SK-N-SH (cell line): Measurements from ENCODE around the gene STK39. TPM values are rescaled to one million over a fixed set of nuclear protein-coding genes. Genes with fewer than 3 reads are reported as not detected.

ENCODE experiments used
- CTCF ChIA-PET: fragments of 300-600, 350-600 bp; formaldehyde crosslinking; extraction: SDS; loops from one replicate; lab custom pipeline; 2021; lab: Yijun Ruan, JAX
- POLR2A ChIA-PET: fragments of 350-600 bp; sonication (Branson Sonifier 250); formaldehyde crosslinking; extraction: SDS; loops from one replicate; lab custom pipeline; 2020; ENCODE audit warnings: antibody characterized with exemption, inconsistent platforms; lab: Yijun Ruan, JAX
- DNase-seq: peaks from one replicate; pipeline ENCODE4 v3.0.0; 2012
- H2AFZ ChIP-seq: fragments of 200-600 bp; sonication (generic); 2 replicates; pipeline ENCODE4 v1.8.1; 2016; ENCODE audit warnings: antibody characterized with exemption, mild to moderate bottlenecking, low read depth
- H3F3A ChIP-seq: fragments of 200-600 bp; sonication (generic); replicated peaks from 2 replicates; pipeline ENCODE3; 2016; ENCODE audit warnings: antibody characterized with exemption, mild to moderate bottlenecking; ENCODE audit not compliant: insufficient read depth
- H3K27ac ChIP-seq, 2 experiments: fragments of 200-500 bp in 1 of 2; fragments of 200-600 bp in 1 of 2; sonication (Bioruptor generic) in 1 of 2; sonication (generic), shearing (Covaris generic) in 1 of 2; 2 replicates each; pipeline versions ENCODE4 v1.5.1 to v1.6.1; 2014 to 2016; ENCODE audit warnings: low read depth in 2 of 2, inconsistent platforms in 1 of 2, low read length in 1 of 2, mild to moderate bottlenecking in 1 of 2, mixed read lengths in 1 of 2
- H3K27me3 ChIP-seq: fragments of 200-600 bp; sonication (generic), shearing (Covaris generic); 2 replicates; pipeline ENCODE4 v1.6.1; 2016; ENCODE audit warnings: mixed run types; ENCODE audit not compliant: insufficient read depth
- H3K36me3 ChIP-seq, 2 experiments: fragments of 200-500 bp in 1 of 2; fragments of 200-600 bp in 1 of 2; sonication (Bioruptor generic) in 1 of 2; sonication (generic) in 1 of 2; replicated peaks in 1 of 2; 2 replicates each; pipeline versions ENCODE3 to v1.5.1; 2014 to 2016; ENCODE audit warnings: low read length in 1 of 2, mild to moderate bottlenecking in 1 of 2; ENCODE audit not compliant: insufficient read depth in 2 of 2, control insufficient read depth in 1 of 2
- H3K4me1 ChIP-seq, 2 experiments: fragments of 200-500 bp in 1 of 2; fragments of 200-600 bp in 1 of 2; sonication (Bioruptor generic) in 1 of 2; sonication (generic), shearing (Covaris generic) in 1 of 2; 2 replicates each; pipeline versions ENCODE4 v1.5.1 to v1.6.1; 2014 to 2016; ENCODE audit warnings: low read depth in 1 of 2, low read length in 1 of 2, mixed run types in 1 of 2; ENCODE audit not compliant: insufficient read depth in 2 of 2, control insufficient read depth in 1 of 2
- H3K4me2 ChIP-seq: fragments of 200-600 bp; sonication (generic), shearing (Covaris generic); 2 replicates; pipeline ENCODE4 v1.6.1; 2017; ENCODE audit warnings: mixed run types
- H3K4me3 ChIP-seq, 2 experiments: fragments of 200-500 bp in 1 of 2; fragments of 200-600 bp in 1 of 2; sonication (Bioruptor generic) in 1 of 2; sonication (generic), shearing (Covaris generic) in 1 of 2; 2 replicates each; pipeline versions ENCODE4 v1.5.1 to v1.8.1; 2014 to 2016; ENCODE audit warnings: low read depth in 2 of 2, inconsistent platforms in 1 of 2, low read length in 1 of 2, mild to moderate bottlenecking in 1 of 2, mixed read lengths in 1 of 2, moderate library complexity in 1 of 2
- H3K79me2 ChIP-seq: fragments of 200-600 bp; sonication (generic); 2 replicates; pipeline ENCODE4 v1.8.1; 2017; ENCODE audit warnings: mild to moderate bottlenecking; ENCODE audit not compliant: insufficient read depth
- H3K9ac ChIP-seq: fragments of 200-600 bp; sonication (generic); 2 replicates; pipeline ENCODE4 v1.6.1; 2017; ENCODE audit warnings: mixed run types
- H3K9me2 ChIP-seq: fragments of 200-600 bp; sonication (generic); 2 replicates; pipeline ENCODE4 v1.6.1; 2017; ENCODE audit warnings: mixed run types
- H3K9me3 ChIP-seq: fragments of 200-600 bp; sonication (generic); 2 replicates; pipeline ENCODE4 v1.6.1; 2017; ENCODE audit warnings: mixed run types, mild to moderate bottlenecking, moderate library complexity
- H4K20me1 ChIP-seq: fragments of 200-600 bp; sonication (generic); 2 replicates; pipeline ENCODE4 v1.6.1; 2017; ENCODE audit warnings: mild to moderate bottlenecking, mixed run types; ENCODE audit not compliant: insufficient read depth
- ELF1 ChIP-seq: IDR thresholded peaks from 2 replicates; pipeline ENCODE4 v1.4.0; 2012
- EZH2phosphoT487 ChIP-seq: fragments of 200-600 bp; sonication (generic); IDR thresholded peaks from 2 replicates; pipeline ENCODE4 v1.6.1; 2017; ENCODE audit warnings: low read depth, mixed run types, mild to moderate bottlenecking, antibody characterized with exemption, moderate library complexity, borderline replicate concordance
- FOSL2 ChIP-seq: IDR thresholded peaks from 2 replicates; pipeline ENCODE4 v1.4.0; 2012; ENCODE audit warnings: low read depth, mild to moderate bottlenecking, moderate library complexity, borderline replicate concordance
- FOXJ3 ChIP-seq: sonication (generic); formaldehyde crosslinking; IDR thresholded peaks from 2 replicates; pipeline ENCODE4 v1.5.1; 2020; ENCODE audit warnings: mild to moderate bottlenecking, missing genetic modification reagents
- FOXM1 ChIP-seq: IDR thresholded peaks from 2 replicates; pipeline ENCODE4 v1.4.0; 2012; ENCODE audit warnings: low read depth, mild to moderate bottlenecking
- GABPA ChIP-seq: IDR thresholded peaks from 2 replicates; pipeline ENCODE4 v1.4.0; 2012; ENCODE audit warnings: low read depth, mild to moderate bottlenecking
- GATA2 ChIP-seq: sonication (generic); formaldehyde crosslinking; IDR thresholded peaks from 2 replicates; pipeline ENCODE4 v1.5.0; 2020; ENCODE audit warnings: mild to moderate bottlenecking, missing genetic modification reagents
- MEF2A ChIP-seq: IDR thresholded peaks from 2 replicates; pipeline ENCODE4 v1.4.0; 2012; ENCODE audit warnings: low read depth, borderline replicate concordance
- NRF1 ChIP-seq: IDR thresholded peaks from 2 replicates; pipeline ENCODE4 v1.6.1; 2012; ENCODE audit warnings: low read depth, mild to moderate bottlenecking, low read length
- RFX5 ChIP-seq: IDR thresholded peaks from 2 replicates; pipeline ENCODE4 v1.6.1; 2012; ENCODE audit warnings: mild to moderate bottlenecking, improper control_type of control experiment, low read length
- SIN3A ChIP-seq: IDR thresholded peaks from 2 replicates; pipeline ENCODE4 v1.6.1; 2012; ENCODE audit warnings: low read depth, mild to moderate bottlenecking, low read length, moderate library complexity, borderline replicate concordance
- TAF1 ChIP-seq: IDR thresholded peaks from 2 replicates; pipeline ENCODE4 v1.6.1; 2012; ENCODE audit warnings: low read depth, mild to moderate bottlenecking, low read length, moderate library complexity, borderline replicate concordance
- YY1 ChIP-seq: IDR thresholded peaks from 2 replicates; pipeline ENCODE4 v1.4.0; 2012; ENCODE audit warnings: low read depth, mild to moderate bottlenecking
- WGBS: methylation state at CpG from one replicate; pipeline ENCODE4 v1.1.6; 2017; ENCODE audit warnings: low lambda C conversion rate; 5-methylcytosine and 5-hydroxymethylcytosine counted together
- polyA plus RNA-seq, 3 experiments: library from polyadenylated mRNA; depleted of rRNA; stranded (reverse); fragments of >200 nt; gene quantifications; 2 replicates each; pipeline ENCODE4 v1.2.3, GENCODE V29; 2012
- TF ChIP-seq, protein P1 (sequence below): IDR thresholded peaks from 2 replicates; pipeline ENCODE4 v1.6.1; 2012; ENCODE audit warnings: mild to moderate bottlenecking, low read depth, low read length, moderate library complexity
- TF ChIP-seq, protein P2 (sequence below): fragments of 200-600 bp; sonication (generic); IDR thresholded peaks from 2 replicates; pipeline ENCODE4 v1.6.1; 2017; ENCODE audit warnings: antibody characterized with exemption, mild to moderate bottlenecking, moderate library complexity
- TF ChIP-seq, protein P3 (sequence below): IDR thresholded peaks from 2 replicates; pipeline ENCODE4 v1.4.0; 2012; ENCODE audit warnings: low read depth
- TF ChIP-seq, protein P4 (sequence below): fragments of 150-350 bp; IDR thresholded peaks from 2 replicates; pipeline ENCODE4 v1.6.1; 2017; ENCODE audit warnings: antibody characterized with exemption, low read length, low read depth, borderline replicate concordance

The STK39 gene
- polyA plus RNA-seq, 1 of the 3 experiments (the other 2 are of a cell fraction) = 9.6 TPM

DNA sequence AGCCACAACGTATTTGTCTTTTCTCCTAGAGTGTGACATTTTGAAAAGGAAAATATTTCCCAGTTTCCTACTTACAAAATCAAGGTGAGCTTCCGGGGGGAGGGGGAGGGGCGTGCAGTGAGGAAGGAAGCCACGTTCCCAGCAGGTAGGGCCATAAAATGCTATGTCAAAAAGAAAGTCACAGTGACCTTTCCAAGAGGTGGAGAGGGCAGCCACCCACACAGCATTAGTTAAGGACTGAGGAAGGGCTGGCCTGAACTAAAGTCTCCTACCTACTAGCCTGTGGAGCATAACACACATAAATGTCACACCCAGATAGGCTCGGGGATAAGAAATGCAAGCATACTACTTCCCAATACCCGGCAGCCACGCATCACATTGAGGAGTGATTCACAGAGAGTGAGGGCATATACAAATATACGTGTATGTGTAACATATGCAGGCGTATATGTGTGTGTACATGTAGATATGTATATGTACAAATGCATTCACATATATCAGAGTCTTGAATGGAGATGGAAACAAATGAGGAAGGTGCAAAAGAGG is 191.1 kb downstream of the STK39 start:
- TF ChIP-seq FOXM1 = no peak
- no peak for TF ChIP-seq TAF1
- TF ChIP-seq, protein P1, sequence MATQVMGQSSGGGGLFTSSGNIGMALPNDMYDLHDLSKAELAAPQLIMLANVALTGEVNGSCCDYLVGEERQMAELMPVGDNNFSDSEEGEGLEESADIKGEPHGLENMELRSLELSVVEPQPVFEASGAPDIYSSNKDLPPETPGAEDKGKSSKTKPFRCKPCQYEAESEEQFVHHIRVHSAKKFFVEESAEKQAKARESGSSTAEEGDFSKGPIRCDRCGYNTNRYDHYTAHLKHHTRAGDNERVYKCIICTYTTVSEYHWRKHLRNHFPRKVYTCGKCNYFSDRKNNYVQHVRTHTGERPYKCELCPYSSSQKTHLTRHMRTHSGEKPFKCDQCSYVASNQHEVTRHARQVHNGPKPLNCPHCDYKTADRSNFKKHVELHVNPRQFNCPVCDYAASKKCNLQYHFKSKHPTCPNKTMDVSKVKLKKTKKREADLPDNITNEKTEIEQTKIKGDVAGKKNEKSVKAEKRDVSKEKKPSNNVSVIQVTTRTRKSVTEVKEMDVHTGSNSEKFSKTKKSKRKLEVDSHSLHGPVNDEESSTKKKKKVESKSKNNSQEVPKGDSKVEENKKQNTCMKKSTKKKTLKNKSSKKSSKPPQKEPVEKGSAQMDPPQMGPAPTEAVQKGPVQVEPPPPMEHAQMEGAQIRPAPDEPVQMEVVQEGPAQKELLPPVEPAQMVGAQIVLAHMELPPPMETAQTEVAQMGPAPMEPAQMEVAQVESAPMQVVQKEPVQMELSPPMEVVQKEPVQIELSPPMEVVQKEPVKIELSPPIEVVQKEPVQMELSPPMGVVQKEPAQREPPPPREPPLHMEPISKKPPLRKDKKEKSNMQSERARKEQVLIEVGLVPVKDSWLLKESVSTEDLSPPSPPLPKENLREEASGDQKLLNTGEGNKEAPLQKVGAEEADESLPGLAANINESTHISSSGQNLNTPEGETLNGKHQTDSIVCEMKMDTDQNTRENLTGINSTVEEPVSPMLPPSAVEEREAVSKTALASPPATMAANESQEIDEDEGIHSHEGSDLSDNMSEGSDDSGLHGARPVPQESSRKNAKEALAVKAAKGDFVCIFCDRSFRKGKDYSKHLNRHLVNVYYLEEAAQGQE = no peak
- TF ChIP-seq, protein P2, sequence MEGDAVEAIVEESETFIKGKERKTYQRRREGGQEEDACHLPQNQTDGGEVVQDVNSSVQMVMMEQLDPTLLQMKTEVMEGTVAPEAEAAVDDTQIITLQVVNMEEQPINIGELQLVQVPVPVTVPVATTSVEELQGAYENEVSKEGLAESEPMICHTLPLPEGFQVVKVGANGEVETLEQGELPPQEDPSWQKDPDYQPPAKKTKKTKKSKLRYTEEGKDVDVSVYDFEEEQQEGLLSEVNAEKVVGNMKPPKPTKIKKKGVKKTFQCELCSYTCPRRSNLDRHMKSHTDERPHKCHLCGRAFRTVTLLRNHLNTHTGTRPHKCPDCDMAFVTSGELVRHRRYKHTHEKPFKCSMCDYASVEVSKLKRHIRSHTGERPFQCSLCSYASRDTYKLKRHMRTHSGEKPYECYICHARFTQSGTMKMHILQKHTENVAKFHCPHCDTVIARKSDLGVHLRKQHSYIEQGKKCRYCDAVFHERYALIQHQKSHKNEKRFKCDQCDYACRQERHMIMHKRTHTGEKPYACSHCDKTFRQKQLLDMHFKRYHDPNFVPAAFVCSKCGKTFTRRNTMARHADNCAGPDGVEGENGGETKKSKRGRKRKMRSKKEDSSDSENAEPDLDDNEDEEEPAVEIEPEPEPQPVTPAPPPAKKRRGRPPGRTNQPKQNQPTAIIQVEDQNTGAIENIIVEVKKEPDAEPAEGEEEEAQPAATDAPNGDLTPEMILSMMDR = no peak
- TF ChIP-seq SIN3A = no peak
- no peak for TF ChIP-seq GABPA
- TF ChIP-seq ELF1 = no peak
- TF ChIP-seq, protein P3, sequence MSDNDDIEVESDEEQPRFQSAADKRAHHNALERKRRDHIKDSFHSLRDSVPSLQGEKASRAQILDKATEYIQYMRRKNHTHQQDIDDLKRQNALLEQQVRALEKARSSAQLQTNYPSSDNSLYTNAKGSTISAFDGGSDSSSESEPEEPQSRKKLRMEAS = no peak
- TF ChIP-seq EZH2phosphoT487 = no peak
- no peak for TF ChIP-seq FOSL2
- no peak for TF ChIP-seq FOXJ3 (CRISPR knock-in tag)
- TF ChIP-seq, protein P4, sequence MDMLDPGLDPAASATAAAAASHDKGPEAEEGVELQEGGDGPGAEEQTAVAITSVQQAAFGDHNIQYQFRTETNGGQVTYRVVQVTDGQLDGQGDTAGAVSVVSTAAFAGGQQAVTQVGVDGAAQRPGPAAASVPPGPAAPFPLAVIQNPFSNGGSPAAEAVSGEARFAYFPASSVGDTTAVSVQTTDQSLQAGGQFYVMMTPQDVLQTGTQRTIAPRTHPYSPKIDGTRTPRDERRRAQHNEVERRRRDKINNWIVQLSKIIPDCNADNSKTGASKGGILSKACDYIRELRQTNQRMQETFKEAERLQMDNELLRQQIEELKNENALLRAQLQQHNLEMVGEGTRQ = no peak
- no peak for TF ChIP-seq YY1
- no peak for TF ChIP-seq GATA2 (CRISPR knock-in tag)
- TF ChIP-seq RFX5 = no peak
- no peak for TF ChIP-seq MEF2A
- TF ChIP-seq NRF1 = no peak
- TF ChIP-seq, all 33 proteins: peak for 0
- Histone ChIP-seq H3K36me3 (peaks cover 7 to 27% of the 10 kb centered on the region in 2 experiments), H3K4me1 (peaks cover 0 to 10% of the 10 kb centered on the region in 2 experiments; a peak in 2 of 4 replicates), H3K9ac (no peak overlapping the region), H3K4me3 (no peak overlapping the region), H3K27me3 (no peaks in the 10 kb centered on the region), H4K20me1 (no peaks in the 10 kb centered on the region), H3K4me2 (no peak overlapping the region), H3K9me3 (no peaks in the 10 kb centered on the region), H3F3A (no peaks in the 10 kb centered on the region), H3K9me2 (no peaks in the 10 kb centered on the region), H2AFZ (no peak overlapping the region), H3K79me2 (no peaks in the 10 kb centered on the region), H3K27ac (no peak overlapping the region)
- 90% methylated on average over 9 of the region's 9 CpGs for WGBS
- ChIA-PET POLR2A (no interaction called here), CTCF (no interaction called here)
- DNase-seq = no peak
